ENCODE results near the gene SEPTIN5.

Gene SEPTIN5

DNA sequence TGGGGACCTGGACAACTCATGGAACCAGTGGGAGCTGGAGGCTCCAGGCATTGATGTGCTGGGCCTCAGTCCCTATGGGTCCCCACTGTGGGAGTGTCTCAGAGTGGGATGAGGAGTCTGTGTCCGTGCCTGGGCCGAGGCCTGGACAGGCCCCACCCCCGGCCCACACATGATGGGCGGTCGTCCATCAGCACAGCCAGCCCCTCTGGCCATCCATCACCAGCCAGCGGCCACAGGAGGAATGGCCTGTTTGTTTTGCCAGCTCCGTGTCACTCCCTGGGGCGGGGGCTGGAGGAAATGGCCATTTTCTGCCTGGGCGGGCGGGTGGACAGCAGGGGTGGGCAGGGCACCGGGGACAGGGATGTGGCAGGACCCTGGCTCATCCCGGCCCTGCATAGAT is 33.2 kb downstream of the SEPTIN5 start:
- no peak overlapping the region for H3K4me3 ChIP-seq (ENCODE audit: extremely low read depth, insufficient read depth, low read length, poor library complexity, severe bottlenecking)
- 80 to 92% methylated on average over 7 to 8 of the region's 12 CpGs for WGBS, 2 experiments (ENCODE audit: insufficient coverage in 2 of 2)
- no peaks in the 10 kb centered on the region for H3K9me3 ChIP-seq (ENCODE audit: control insufficient read depth, low read length)
- no peak overlapping the region for H3K27ac ChIP-seq (ENCODE audit: low read depth, low read length, severe bottlenecking)
- no peaks in the 10 kb centered on the region for H3K36me3 ChIP-seq (ENCODE audit: control insufficient read depth, insufficient read depth, low read length)
- H3K4me1 ChIP-seq (ENCODE audit: control insufficient read depth, insufficient read depth, low read length, poor library complexity, severe bottlenecking): peaks cover 42% of the 10 kb centered on the region

DNA sequence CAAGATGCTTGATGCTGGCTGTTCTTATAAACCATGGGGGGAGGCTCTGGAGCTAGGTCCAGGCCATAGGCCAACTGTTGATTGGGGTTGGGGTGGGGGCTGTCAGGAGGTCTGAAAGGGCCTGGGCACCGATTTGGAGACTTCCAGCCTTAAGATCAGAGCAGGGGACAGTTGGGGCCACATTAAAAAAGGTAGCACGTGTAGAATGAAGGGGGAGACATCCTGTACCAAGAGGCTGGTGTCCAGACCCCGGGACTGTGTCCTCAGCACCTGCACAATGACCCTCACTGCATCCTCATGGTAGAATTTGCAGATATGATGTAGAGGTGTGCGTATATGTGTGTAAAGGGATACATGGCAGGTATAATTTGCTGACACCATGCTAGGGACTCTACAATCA is 33.8 kb downstream of the SEPTIN5 start:
- no peak overlapping the region for H3K27ac ChIP-seq (ENCODE audit: low read depth, low read length, severe bottlenecking)
- no peaks in the 10 kb centered on the region for H3K9me3 ChIP-seq (ENCODE audit: control insufficient read depth, low read length)
- WGBS, 2 experiments (ENCODE audit: insufficient coverage in 2 of 2): 79 to 80% methylated on average over 2 to 3 of the region's 4 CpGs
- H3K36me3 ChIP-seq (ENCODE audit: control insufficient read depth, insufficient read depth, low read length): no peaks in the 10 kb centered on the region
- no peak overlapping the region for H3K4me3 ChIP-seq (ENCODE audit: extremely low read depth, insufficient read depth, low read length, poor library complexity, severe bottlenecking)
- peaks cover 42% of the 10 kb centered on the region for H3K4me1 ChIP-seq (ENCODE audit: control insufficient read depth, insufficient read depth, low read length, poor library complexity, severe bottlenecking)

DNA sequence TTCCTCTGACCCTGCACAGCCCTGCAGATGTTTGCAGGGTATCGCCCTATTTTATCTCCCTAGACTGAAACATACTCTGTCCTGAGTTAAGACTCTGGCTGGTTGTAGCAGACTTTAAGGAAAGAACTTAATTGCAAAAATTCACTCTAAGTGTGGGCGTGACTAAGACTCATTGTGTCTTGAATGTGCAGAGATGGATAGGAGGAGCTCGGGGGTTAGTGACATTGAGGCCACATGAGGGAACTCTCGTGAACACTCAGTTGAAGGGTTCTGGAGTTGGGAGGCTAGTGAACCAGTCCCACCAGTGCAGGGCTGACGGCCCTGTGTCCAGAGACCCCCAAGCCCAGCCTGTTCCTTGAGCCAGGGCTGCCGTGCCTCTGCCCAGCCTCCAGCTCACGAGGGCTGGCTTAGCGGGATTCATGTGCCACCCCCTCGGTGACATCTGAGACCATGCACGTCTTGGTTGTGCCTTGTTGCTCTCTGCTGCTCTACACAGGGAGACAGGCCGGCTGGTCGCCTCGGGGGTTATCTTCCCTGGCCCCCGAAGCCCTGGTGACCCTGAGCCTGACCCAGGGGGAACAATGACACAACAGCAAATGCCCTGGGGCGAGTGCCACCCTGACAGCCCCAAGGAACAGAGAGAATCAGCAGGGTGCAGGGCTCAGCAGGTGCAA is 34.8 kb downstream of the SEPTIN5 start:
- 84 to 87% methylated on average over 14 of the region's 15 CpGs for WGBS, 2 experiments (ENCODE audit: insufficient coverage in 2 of 2)
- Histone ChIP-seq H3K36me3 (ENCODE audit: control insufficient read depth, insufficient read depth, low read length) (no peaks in the 10 kb centered on the region), H3K4me1 (ENCODE audit: control insufficient read depth, insufficient read depth, low read length, poor library complexity, severe bottlenecking) (peaks cover 42% of the 10 kb centered on the region), H3K9me3 (ENCODE audit: control insufficient read depth, low read length) (no peaks in the 10 kb centered on the region), H3K27ac (ENCODE audit: low read depth, low read length, severe bottlenecking) (no peak overlapping the region), H3K4me3 (ENCODE audit: extremely low read depth, insufficient read depth, low read length, poor library complexity, severe bottlenecking) (no peak overlapping the region)

DNA sequence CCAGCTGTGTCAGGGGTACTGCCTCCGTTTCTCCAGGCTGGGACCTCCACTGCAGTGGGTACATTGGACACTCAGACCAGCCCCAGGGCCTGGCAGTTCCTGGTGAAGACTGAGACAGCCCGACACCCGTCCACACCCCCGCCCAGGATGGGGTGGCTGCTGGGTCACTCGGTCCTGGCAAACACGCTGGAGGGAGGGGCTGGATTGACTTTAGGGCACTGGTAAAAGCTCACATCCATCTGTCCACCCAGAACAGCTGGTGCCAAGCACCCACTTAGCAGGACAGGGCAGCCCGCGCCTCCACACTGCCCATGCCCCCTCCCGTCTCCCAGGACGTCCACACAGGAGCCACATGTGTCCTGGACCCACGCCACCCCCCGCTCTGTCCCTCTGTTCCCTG is 35.6 kb downstream of the SEPTIN5 start:
- no peak overlapping the region for H3K27ac ChIP-seq (ENCODE audit: low read depth, low read length, severe bottlenecking)
- peaks cover 42% of the 10 kb centered on the region for H3K4me1 ChIP-seq (ENCODE audit: control insufficient read depth, insufficient read depth, low read length, poor library complexity, severe bottlenecking)
- no peaks in the 10 kb centered on the region for H3K36me3 ChIP-seq (ENCODE audit: control insufficient read depth, insufficient read depth, low read length)
- no peak overlapping the region for H3K4me3 ChIP-seq (ENCODE audit: extremely low read depth, insufficient read depth, low read length, poor library complexity, severe bottlenecking)
- no peaks in the 10 kb centered on the region for H3K9me3 ChIP-seq (ENCODE audit: control insufficient read depth, low read length)
- 95 to 99% methylated on average over 9 to 12 of the region's 12 CpGs for WGBS, 2 experiments (ENCODE audit: insufficient coverage in 2 of 2)

DNA sequence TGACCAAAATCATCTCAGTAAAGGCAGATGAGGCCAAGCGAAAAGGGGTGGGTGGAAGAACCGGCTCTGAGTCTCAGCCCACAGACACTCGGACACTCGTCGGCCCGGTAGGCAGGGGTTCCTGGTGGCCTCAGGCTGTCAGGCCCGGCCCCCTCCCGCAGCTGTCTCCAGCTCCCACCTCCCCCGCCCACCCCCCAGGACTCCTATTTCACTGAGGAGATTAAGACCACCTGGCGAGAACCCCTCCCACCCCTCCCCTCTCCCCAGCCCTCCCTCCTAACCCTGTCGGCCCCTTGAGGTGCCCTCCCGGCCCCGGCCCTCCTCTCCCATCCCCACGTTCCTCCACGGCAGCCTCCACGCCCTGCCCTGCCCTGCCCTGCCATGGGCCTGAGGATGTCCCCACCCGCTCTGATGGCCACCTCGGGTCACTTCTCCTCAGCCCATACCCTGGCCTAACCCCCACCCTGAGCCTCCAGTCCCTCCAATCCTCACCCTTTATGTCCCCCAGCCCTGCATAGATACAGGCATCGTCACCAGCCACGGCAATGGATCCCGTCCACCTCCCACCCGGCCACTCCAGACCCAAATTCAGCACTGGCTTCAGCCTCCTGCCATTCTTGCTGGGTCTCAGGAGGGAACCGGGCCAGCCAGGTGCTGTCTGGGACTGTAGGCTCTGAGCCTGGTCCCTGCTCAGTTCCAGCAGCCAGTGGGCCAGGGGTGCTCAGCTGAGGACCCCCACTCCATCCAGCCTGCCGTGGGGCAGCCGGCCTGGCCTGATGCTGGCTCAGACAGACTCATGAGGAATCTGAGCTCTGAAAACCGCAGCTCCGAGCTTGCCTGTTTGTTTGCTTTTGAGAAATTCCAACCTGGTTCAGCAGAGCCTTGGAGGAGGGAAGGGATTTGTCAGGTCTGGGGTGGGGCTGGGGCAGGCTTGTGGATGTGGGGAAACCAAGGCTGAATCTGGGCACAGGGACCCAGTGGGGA is 36.5 kb downstream of the SEPTIN5 start:
- H3K27ac ChIP-seq (ENCODE audit: low read depth, low read length, severe bottlenecking): no peak overlapping the region
- peaks cover 34% of the 10 kb centered on the region for H3K4me1 ChIP-seq (ENCODE audit: control insufficient read depth, insufficient read depth, low read length, poor library complexity, severe bottlenecking)
- no peaks in the 10 kb centered on the region for H3K36me3 ChIP-seq (ENCODE audit: control insufficient read depth, insufficient read depth, low read length)
- no peak overlapping the region for H3K4me3 ChIP-seq (ENCODE audit: extremely low read depth, insufficient read depth, low read length, poor library complexity, severe bottlenecking)
- no peaks in the 10 kb centered on the region for H3K9me3 ChIP-seq (ENCODE audit: control insufficient read depth, low read length)
- 77 to 78% methylated on average over 17 to 21 of the region's 27 CpGs for WGBS, 2 experiments (ENCODE audit: insufficient coverage in 2 of 2)

DNA sequence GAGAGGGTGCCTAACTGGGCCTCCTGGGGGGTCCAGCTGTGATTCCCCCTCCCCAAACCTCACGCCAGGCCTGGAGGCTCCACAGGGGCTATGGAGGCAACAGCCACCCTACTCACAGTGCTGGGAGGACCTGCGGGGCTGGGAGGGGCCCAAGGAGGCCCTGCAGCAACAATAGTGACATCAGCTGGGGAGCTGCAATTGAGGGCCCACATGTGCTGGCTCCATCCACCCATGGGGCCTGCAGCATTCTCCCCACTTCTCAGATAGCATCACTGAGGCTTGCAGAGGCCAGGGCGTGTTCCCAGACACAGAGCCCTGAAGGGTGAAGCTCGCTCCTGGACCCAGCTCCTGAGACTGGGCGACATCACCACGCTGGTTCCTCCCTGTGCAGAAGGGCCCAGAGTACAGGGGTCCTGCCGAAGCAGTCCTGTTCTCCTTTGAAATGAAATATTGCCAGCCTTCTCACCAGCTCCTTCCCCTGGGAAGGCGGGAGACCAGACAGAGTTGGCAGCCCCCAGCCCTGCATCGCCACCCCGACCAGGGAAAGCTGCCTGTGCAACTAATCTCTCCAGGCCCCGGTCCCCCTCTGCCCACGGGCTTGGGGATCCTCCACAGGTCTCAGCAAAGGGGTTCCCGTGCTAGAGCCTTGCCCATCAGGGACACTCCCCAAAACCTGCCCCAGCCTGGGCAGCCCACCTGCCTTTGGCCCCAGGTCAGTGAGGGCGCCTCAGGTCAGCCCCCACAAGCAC is 37.4 kb downstream of the SEPTIN5 start:
- WGBS, 2 experiments (ENCODE audit: insufficient coverage in 2 of 2): 86 to 89% methylated on average over 12 of the region's 14 CpGs
- no peaks in the 10 kb centered on the region for H3K36me3 ChIP-seq (ENCODE audit: control insufficient read depth, insufficient read depth, low read length)
- no peak overlapping the region for H3K27ac ChIP-seq (ENCODE audit: low read depth, low read length, severe bottlenecking)
- H3K4me3 ChIP-seq (ENCODE audit: extremely low read depth, insufficient read depth, low read length, poor library complexity, severe bottlenecking): no peak overlapping the region
- peaks cover 25% of the 10 kb centered on the region for H3K4me1 ChIP-seq (ENCODE audit: control insufficient read depth, insufficient read depth, low read length, poor library complexity, severe bottlenecking)
- no peaks in the 10 kb centered on the region for H3K9me3 ChIP-seq (ENCODE audit: control insufficient read depth, low read length)

DNA sequence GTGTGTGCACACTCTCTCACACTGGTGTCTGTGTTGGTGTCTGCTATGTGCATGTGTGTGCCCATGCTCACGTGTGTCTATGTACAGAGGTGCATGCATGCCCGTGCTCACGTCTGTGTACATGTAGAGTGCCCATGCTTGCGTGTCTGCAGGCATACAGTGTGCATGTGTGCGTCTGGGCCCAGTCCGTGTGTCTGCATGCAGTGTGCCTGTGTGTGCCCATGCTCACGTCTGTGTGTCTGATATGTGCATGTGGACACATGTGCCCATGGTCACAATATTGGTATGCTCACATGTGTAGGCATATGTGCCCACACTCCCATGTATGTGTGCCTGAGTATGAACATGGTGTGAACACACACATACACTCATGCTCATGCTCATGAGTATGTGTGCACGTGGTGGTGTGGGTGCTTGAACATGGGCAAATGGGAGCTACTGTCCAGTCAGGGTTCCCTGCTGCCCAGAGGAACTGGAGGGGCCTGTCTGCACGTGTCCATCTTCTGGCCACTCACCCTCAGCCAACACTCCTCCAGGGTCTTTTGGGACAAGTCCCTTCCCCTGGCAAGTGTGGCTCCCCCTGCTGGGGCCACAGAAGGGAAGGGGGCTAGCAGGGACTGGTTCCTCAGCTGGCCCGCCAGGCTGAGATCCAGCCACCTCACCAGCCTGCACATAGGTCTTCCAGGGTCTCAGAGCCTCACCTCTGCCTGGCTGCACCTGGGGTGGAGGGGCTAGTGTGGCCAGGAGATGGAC is 39.0 kb downstream of the SEPTIN5 start:
- Histone ChIP-seq H3K4me1 (ENCODE audit: control insufficient read depth, insufficient read depth, low read length, poor library complexity, severe bottlenecking) (peaks cover 23% of the 10 kb centered on the region), H3K27ac (ENCODE audit: low read depth, low read length, severe bottlenecking) (no peak overlapping the region), H3K4me3 (ENCODE audit: extremely low read depth, insufficient read depth, low read length, poor library complexity, severe bottlenecking) (no peak overlapping the region), H3K9me3 (ENCODE audit: control insufficient read depth, low read length) (no peaks in the 10 kb centered on the region), H3K36me3 (ENCODE audit: control insufficient read depth, insufficient read depth, low read length) (no peaks in the 10 kb centered on the region)
- 74 to 94% methylated on average over 7 to 9 of the region's 10 CpGs for WGBS, 2 experiments (ENCODE audit: insufficient coverage in 2 of 2)

DNA sequence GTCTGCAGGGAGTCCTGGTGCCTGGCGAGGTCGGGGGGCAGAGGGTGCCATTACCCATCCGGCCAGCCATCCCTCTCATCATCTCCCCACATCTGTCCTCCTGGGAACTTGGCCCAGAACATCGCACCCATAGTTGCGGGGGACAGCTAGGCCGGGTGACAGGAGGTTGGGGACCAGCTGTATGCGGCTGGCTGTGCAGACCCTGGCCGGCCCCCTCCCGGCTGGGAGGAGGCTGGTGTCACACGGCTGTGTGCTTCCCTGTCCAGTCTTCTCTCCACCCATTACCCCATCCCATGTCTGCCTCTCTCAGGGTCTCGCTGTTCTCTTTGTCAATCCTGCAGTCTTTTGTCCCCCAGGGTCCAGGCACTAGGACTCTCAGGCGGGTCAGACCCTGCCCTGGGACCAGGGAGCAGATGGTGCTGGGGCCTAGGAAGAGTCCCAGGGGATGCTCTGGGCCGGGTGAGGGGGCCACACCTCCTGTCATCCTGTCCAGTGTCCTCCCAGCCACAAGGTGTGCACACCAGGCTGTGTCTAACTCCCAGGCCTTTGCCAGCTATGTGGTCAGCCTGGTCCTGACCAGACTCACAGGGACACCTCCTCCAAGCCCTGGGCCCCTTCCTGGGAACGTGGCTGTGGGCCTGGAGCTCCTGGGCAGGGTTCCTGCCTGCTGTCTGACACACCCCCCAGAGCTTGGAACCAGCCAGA is 39.8 kb downstream of the SEPTIN5 start:
- no peak overlapping the region for H3K27ac ChIP-seq (ENCODE audit: low read depth, low read length, severe bottlenecking)
- H3K4me3 ChIP-seq (ENCODE audit: extremely low read depth, insufficient read depth, low read length, poor library complexity, severe bottlenecking): no peak overlapping the region
- 78 to 89% methylated on average over 7 to 11 of the region's 14 CpGs for WGBS, 2 experiments (ENCODE audit: insufficient coverage in 2 of 2)
- H3K36me3 ChIP-seq (ENCODE audit: control insufficient read depth, insufficient read depth, low read length): no peaks in the 10 kb centered on the region
- no peaks in the 10 kb centered on the region for H3K9me3 ChIP-seq (ENCODE audit: control insufficient read depth, low read length)
- peaks cover 21% of the 10 kb centered on the region for H3K4me1 ChIP-seq (ENCODE audit: control insufficient read depth, insufficient read depth, low read length, poor library complexity, severe bottlenecking)

DNA sequence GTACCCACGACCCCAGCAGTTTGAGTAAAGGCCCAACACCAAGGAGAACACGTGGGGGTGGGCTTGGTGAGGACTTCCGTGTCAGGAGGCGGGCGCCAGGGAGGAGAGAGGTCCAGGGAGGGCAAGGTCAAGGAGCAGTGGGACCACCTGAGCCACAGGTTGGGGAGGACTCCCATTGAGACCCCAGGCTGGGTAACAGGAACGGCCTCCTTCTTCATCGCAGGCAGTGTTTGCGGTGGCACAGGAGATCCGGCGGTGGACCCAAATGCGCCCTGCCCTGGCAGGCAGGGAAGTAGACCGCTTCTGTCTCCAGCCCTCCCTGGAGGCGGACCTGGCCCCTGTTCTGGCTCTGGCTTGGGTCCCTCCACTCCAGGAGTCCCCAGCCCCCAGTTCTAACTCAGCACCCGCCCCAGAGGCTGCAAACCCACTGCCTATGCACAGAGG is 40.4 kb downstream of the SEPTIN5 start:
- H3K36me3 ChIP-seq (ENCODE audit: control insufficient read depth, insufficient read depth, low read length): no peaks in the 10 kb centered on the region
- peaks cover 22% of the 10 kb centered on the region for H3K4me1 ChIP-seq (ENCODE audit: control insufficient read depth, insufficient read depth, low read length, poor library complexity, severe bottlenecking)
- H3K9me3 ChIP-seq (ENCODE audit: control insufficient read depth, low read length): no peaks in the 10 kb centered on the region
- WGBS, 2 experiments (ENCODE audit: insufficient coverage in 2 of 2): 42 to 44% methylated on average over 13 of the region's 14 CpGs
- no peak overlapping the region for H3K27ac ChIP-seq (ENCODE audit: low read depth, low read length, severe bottlenecking)
- H3K4me3 ChIP-seq (ENCODE audit: extremely low read depth, insufficient read depth, low read length, poor library complexity, severe bottlenecking): no peak overlapping the region
